SK-N-MC (cell line): ENCODE measurements around the gene YBEY.

ENCODE experiments used
- EZH2 ChIP-seq: fragments of 200-600 bp; sonication (generic); IDR thresholded peaks from one replicate; pipeline ENCODE4 v1.6.1; 2017; ENCODE audit warnings: antibody characterized with exemption
- FOXP2 ChIP-seq: optimal IDR thresholded peaks from 2 replicates; pipeline ENCODE3; 2011; ENCODE audit warnings: mild to moderate bottlenecking, moderate library complexity; ENCODE audit not compliant: insufficient read depth; ENCODE audit errors: extremely low read length, control extremely low read depth
- POLR2AphosphoS5 ChIP-seq: IDR thresholded peaks from 2 replicates; pipeline ENCODE4 v1.6.1; 2012; ENCODE audit warnings: mild to moderate bottlenecking, low read depth, low read length, borderline replicate concordance

DNA sequence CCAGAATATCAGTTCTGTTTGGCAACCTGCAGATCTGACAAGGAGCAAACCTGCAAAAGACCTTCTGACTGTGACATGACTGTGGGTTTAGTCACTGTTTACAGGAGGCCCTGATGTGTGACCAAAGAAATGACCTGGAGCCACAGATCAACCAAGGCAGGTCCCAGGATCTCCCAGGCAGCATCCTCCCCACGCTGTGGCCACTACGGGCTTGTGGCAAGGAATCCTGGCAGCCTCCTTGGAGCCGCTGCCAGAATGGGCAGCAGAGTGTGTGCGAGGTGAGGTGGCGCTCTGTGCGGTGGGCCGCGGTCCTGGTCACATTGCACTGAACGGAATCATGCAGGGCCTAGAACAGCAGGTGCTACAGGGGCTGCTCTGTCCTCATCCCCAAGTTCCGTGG is 16.7 kb upstream of the YBEY start:
- TF ChIP-seq POLR2AphosphoS5, result no peak
- no peak for TF ChIP-seq EZH2
- no peak for TF ChIP-seq FOXP2
